ENCODE measurements around the gene KMO.
A peak's percentile ranks its signal among the peaks of the same experiment; 100 is the strongest.

The KMO gene

DNA sequence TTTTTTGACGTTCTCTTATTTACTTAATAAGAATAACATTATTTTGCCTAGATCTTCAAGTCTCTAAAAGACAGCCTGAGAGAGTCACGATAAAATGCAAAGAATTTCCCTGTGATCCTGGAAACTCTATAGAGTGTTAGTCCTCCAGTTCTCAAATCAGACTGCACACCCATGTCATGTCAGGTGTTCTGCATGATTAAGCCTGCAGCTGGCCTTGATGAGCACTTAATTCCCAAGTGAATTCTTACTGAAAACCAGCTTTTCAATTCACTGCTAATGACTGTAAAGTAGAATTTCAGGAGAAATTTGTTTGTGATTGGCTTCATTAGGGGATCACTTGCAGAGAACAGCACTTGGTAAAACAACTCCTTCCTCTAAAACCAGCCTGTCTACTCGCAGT lies 66.1 kb downstream of the KMO start:
- DNase-seq: no peak

DNA sequence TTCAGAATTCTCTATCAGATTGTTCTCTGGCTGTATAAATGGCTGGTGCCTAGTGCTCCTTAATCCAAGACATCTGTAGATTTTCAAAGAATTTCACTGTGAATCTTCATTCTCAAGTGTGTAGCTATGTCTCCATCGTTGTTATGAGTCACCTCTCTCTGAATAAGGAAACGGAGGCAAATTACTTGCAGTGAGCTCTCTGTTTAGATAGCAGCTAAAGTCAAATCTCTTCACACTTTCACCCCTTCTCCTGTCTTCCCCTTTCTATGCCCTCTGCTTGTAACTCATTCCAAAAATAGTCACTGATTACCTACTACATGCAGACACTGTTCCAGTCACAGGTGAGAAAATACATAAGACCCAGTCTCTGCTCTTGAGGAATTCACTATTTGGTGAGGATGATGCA lies 68.3 kb downstream of the KMO start:
- no peak for DNase-seq

DNA sequence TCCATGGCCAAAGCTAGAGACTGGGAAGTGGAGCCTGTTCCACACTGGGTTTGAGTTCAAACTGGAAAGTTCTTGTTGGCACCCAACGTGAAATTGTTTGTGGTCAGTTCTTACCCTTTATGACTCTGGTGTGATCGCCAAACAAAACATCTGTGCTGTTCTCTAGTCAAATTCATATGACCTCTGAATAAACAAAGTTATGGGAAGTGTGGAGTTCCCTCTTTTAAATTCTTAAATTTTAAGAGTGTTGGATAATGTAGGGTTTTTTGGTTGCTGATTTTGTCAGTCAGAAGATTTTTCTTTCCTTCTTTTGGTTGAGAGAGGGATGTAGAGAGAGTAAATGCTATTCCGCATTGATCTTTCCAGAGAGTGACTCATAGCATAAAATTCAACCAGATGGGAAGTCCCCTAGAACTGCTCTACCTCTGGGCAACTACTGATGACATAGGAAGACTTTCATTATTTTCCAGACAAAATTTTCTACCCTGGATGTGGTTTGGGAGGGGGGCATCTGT lies 71.6 kb downstream of the KMO start:
- no peak for DNase-seq

DNA sequence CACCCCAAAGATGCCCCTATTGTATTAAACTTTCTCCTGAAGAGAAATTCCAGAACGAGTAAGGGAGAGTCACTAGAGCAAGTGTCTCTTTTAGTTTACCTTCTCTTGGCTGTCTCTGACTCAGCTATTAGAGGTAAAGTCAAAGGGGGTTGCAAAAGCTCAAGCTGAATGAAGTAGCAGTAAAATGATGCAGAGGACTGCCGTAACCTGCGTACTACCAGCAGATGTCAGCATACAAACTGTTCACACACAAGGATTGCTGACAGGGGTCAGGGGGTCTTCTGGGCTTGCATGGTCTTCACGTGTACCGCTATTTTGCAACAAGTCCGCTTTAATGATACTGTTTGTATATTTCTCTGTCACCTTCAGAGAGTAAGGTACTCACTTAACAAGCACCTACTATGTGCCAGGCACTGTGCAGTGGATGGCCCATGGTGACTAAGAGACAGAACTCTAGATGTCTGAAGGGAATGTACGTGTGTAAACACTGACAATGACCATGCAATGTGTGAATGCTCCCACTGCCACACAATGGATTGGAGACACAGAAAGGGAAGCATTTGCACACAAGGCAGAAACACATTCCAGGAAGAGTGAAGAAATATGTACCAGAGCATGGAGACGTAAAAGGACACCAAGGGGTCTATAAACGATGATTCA lies 73.1 kb downstream of the KMO start:
- no peak for DNase-seq

DNA sequence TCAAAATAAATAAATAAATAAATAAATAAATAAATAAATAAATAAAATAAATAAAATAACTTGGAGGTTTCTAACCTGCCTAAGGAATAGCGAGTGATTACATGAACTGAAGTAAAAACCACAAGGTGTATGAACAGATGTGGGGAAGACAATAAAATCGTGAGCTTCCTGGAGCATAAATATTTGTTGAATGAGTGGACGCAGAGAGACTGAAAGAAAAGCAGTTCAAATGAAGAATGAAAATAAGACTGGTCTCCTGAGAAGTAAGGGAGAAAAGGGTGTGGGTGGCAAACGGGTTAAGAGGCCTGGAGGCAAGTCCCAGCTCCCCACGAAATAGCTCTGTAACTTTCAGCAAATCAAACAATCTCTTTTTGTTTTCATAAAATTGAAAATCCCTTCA lies 74.4 kb downstream of the KMO start:
- DNase-seq: no peak

DNA sequence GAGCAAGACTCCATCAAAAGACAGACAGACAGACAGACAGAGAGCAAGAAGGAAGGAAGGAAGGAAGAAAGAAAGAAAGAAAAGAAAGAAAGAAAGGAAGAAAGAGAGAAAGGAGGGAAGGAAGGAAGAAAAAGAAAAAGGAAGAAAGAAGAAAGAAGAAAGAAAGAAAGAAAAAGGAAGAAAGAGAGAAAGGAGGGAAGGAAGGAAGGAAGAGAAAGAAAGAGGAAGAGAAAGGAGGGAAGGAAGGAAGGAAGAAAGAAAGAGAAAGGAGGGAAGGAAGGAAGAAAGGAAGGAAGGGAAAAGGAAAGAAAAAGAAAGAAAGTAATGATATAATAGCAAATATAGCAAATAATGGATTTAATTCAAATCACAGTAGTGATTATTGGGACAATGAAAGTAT lies 75.3 kb downstream of the KMO start:
- DNase-seq: no peak

DNA sequence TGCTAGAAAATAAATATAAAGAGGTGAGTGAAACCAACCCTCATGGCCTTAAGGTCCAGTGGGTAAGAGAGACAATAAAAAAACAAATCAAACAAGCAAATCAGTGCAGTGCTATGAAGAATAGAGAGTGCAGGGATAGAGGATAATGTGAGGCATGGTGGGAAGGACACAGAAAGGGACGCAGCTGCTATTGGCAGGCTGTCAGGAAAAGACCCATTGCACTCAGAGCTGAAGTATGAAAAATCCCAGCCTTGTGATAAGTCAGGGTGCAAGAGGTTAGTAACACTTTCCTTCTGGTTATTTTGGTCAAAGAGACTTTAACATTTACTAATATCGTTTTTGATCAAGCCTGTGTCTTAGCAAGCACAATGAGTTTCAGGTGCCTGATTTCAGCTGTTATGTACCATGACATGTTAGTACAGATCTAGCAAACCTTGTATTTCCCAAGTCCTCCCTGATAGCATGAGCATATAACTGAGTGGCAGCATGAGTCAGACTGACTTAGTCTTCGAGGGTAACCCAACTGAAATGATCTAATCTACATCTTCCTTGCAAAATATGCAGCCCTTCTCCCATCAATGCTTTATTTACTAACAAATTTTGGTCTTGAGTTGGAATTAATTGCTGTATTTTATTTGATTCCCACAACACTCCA lies 76.3 kb downstream of the KMO start:
- no peak for DNase-seq

DNA sequence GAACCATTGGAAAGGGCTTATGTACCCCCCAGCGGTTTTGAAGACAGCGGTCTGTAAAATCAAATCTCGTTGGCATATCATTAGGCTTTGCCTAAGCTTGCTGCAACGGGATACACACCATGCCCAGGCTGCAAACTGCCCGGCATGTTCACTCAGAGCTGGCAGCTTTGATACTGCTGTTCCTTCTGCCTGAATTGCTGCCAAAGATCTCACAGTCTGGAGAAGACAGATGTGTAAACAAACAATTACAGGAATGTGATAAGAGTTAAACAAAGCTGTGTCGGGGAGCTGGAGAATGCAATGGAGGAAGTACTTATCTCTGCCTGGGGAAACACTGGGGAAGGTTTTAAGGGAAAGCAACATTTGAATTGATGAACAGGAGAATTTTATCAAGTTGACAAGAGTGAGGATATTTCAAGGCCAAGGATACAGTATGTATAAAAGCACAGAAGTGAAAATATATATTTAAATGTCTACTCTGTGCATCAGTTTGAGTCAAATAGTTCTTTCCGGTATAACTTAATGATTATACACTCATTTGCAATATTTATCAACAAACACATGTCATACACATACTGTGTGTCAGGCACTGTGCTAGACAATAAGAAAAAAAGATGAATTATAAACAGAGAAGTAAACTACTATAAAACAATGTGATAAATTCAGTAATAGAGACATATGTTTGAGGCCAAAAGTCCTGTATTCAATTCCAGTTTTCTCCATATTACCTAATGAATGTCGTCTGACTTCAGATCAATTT lies 78.1 kb downstream of the KMO start:
- DNase-seq: no peak

DNA sequence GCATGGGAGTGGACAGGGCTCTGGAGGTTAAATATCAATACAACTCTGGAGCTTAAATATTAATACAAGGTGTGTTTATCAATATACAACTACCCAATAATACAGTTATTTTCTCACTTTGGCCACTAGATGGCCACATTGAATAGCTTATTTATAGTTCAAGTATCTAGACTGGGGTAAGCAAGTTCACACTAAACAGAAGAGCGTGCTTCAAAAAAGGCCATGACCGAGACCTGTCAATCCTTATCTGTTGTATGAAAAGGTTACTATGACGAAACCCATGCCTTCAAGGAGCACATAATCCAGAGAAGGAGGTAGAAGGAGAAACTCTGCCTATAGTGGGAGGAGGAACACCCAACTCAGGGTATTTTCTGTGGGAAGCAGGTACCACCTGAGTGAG lies 78.9 kb downstream of the KMO start:
- DNase-seq: peak; percentile 8

DNA sequence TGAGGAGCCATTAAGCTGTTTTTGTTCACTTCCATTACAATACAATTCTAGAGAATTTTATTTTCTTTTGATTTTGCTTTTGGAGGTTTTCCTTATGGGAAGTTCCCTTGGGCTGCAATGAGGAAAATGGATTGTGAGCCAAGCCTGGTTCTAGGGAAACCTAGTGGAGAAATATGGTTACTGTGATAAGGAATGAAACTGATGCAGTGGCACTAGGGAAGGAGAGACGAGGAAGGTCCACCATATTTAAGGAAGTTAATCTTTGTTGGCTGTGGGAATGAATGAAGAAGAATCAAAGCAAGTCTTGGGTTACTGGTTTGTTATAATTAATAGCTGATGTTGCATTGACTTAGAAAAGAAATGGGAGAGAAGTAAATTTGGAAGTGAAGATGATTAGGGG lies 79.6 kb downstream of the KMO start:
- DNase-seq: no peak

DNA sequence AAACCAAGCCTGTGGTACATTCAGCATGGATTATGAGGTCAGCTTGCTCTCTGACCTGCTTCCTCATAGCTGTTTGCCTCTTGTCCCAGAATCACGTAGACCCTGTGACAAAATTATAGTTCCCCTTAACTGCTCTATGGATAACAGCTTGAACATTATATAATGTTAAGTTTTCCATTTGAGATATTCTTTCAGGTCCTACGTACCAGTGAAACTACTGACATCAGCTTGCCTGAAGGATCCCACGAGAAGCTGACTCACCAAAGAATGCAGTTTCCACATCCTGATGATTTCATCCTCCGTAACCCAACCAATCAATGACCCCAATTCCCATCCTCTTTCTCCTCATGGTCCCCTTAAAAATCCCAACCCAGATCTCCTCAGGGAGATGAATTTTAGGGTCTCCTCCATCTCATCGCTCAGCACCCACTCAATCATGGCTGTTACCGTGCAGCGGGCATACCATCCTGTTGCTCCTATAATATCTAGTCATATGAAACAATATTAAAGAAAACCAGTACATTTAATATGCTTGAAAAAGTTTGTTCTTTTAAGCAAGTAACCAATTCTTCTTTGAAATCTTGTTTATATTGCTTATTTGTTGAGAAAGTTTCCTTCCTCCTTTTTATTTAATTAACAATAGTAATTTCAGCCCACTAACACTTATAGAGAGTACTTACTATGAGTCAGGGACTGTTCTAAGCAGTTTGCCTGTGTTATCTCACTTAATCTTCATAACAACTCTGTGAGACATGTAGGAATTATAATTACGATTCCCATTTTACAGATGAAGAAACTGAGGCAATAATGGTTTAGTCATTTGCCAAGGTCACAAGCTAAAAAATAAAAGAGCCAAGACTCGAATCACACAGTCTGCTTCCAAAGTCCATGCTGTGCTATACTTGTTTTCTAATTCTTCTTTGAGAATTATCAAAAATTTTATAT lies 80.6 kb downstream of the KMO start:
- no peak for DNase-seq

DNA sequence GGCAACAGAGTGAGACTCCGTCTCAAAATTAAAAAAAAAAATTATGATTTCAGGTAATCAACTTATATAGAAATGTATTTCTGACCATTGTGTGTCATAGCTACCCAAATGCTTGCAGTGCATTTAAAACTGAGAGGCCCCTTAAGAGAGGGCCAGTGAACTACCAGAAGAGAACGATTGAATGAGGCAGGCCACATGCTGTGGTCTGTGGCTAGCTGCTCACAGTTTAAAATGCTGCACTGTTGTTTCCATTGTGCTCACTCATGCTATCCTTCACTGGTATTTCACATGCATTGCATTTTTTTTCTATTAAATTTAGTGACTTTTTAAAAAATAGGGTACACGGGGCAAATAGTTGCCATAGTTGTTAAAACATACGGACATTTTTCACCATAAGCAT lies 82.0 kb downstream of the KMO start:
- no peak for DNase-seq

DNA sequence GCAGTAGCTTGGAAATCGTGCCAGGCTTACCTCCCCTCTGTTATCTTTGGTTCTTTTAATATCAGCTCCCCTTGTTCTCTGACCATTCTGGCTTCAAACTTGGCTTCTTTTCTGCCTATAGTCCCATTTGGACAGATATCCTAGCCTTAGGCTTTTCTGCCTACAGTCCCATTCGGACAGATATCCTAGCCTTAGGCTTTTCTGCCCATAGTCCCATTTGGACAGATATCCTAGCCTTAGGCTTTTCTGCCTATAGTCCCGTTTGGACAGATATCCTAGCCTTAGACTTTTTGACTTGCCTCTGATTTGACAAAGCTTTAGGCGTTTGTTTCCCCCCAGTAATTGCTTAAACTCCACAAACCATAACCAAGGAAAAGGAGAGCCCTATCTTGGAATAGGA lies 82.4 kb downstream of the KMO start:
- no peak for DNase-seq

DNA sequence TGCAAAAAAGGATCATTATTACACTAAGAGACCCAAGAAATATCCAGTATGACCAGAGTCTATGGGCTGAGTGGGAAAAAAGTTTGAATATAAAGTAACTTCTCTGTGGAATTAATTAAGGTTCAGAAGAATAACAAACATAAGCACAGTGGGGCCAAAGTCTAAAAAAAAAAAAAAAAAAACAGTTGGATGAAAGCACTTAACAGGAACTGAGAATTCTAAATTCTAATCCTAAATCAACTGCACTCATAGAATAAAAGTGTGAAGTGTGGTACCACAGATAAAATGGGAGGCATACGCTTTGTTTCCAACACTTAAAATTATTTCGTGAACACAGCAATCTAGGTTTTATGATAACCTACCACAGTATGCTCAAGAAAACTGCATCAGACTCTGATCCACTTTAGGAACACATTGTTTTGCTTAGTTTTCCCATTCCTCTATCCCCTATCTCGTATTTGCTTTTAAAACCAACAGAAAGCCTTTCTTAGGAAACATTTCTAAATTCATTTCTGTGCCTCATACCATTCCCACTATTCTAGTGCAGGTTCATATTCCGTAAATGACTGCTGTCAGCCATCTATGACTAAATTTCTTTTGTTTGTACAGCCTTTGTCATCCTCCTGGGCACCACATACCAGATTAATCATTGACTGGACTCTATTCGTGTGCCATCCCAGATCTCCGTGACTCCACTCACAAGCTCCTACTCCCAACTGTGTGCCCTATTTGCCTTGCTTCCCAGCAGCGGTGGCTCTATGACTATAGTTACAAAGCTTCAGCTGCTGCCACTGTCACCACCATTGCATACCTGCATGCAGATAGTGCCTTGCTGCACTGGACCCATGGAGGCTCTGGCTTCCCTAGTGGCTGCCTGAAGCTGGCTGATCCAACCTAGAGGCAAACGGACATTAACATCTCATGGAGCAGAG lies 83.1 kb downstream of the KMO start:
- no peak for DNase-seq

DNA sequence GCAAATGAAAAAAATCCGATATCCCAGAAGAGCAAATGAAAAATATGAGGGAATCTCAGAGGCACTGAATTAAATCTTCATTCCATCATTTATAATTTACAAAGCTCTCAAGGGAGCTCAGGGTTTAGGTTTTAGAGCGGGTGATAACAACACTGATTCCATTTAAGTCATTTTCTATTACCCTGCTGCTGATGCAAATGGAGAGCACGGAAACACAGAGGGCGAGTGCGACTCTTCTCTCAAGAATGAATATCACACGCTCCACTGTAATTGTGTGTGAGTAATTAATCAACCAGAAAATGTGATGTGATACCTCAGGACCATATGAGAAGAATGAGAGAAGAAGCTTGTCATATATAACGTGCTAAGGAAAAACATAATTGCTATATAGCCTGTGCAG lies 85.2 kb downstream of the KMO start:
- no peak for DNase-seq

DNA sequence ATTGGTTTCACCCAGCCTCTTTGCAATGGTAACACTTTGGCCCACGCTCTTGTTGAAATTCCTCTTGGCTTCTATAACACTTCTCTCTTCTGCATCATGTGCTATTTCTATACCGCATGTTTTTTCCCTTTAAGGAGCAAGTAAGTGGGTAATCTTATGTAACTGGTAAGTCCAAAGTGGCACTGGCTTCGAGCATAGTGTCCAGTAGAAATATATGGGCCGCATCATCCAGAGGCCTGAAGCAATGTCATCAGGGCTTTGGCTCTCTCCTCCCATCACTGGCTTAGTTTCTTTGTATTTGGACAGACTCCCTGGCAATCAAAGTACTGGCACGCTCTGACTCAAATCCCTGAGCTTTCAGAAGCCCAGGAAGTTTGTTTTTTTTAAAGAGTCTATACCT lies 90.5 kb downstream of the KMO start:
- DNase-seq: no peak

DNA sequence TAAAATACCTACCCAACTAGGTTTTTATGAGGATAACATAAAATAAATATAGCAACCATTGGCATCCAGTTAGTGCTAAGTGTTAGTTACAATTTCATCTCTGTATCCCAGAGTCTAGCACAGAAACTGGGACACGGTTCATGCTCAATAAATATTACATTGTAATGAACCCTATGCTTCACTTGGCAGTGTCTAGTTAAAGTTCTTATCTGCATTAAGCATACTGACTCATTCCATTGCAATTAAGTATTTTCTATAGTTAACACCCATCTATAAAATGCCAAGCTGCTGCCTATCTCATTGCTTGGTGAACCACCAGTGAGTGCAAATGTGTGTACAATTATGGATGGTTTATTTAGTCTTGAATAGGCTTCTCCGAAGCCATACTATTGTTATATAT lies 92.8 kb downstream of the KMO start:
- DNase-seq: no peak

DNA sequence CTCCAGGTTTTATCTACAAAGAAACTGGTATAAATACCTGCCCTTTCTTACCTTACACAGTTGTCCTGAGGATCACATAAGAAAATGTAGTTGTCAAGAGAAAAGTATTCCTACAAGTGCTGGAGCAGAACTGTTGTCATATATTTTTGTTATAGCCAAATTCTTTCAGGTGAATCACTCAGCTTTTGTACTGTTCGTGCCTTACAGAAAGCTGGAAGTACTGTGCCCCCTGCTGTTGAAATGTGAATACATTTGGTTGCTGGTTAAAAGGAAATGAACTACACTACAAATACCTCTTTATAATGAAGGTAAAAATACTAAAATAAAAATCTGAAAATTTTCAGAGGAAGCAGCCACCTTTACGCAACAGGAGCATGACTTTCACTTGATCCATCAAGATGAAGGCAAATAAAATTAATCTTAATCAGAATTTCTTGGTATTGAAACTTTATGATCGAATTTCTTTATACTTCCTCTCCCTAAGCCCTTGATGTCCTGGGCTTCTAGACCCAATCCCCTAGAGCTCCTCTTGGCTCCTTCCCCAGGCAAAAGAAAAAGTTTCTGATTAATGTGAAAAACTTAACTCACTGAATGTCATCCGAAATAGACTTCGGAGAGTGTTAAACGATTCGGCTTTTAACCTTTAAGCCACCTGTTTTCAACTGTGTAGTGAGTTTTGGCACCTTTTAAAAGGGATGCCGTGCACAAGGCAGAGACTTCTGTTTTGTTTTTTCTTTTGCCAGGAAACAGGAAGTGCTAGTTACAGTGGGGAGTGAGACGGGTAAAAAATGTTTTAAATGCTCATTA lies 95.5 kb downstream of the KMO start:
- DNase-seq: no peak

DNA sequence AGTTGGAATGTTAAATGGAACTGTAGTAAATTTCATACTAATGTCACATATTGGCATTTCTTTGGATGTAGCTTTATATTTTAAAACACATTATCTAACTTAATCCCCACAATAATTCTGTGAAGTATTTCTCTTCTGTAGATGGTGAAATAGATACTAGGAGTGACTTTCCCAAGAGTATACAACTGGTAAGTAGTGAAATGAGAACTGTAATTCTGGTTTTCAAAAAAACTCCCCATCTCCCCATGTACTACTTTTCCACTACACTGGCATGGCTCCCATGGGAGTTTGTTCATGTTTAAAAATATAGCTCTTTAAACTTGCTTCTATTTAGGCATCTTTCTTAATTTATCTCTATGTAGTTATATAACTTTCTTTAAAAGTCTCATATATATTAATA lies 97.8 kb downstream of the KMO start:
- DNase-seq: no peak

DNA sequence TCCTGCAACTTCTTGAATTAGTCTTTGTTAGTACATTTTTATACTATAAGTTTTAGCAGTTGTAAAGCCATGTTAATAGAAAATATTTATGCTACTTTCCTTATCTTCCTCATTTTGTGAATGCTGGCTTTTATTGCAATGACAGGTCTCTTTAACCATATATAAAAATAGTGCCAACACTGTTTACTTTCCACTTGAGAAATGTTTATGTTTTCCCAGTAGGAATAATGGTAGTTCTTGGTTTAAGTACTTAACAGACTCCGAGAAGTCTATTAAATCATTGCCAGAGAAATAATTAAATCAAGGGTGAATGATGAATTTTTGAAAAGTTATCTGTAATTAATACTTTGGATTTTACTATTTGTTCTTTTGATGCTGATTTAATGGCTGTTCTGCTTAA lies 98.3 kb downstream of the KMO start:
- no peak for DNase-seq

DNA sequence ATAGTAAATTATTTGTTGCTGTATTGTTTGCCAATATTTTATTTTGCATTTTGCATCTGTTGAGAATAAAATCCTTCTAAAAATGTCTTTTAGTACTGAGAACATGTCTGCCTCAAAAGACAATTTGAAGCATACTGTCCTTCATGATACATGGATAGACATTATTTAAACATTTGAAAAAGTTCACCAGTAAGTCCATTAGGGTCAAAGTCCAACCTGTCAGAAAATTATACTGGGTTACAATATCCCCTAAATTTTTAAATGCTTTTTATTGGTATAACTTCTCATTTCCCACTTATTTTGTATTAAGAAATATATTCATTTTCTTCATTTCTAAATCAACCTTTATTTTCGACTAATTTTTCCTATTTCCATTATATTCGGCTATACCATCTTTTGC lies 98.7 kb downstream of the KMO start:
- no peak for DNase-seq

All from NCI-H524 treated with DMSO at 0.1 percent for 48 hours (cell line).